Vagina (tissue), 2 donors: Measurements from ENCODE around the gene USP34. TPM values are rescaled to one million over a fixed set of nuclear protein-coding genes. Genes with fewer than 3 reads are reported as not detected.

ENCODE experiments used
- DNase-seq, 2 donors: peaks; one replicate each; pipeline ENCODE4 v3.0.0-alpha.2; 2017; ENCODE audit errors: extremely low spot score in 2 of 2
- H3K27ac ChIP-seq: fragments of 200-600 bp; sonication (generic); one replicate; pipeline ENCODE4 v1.5.1; 2019
- H3K27me3 ChIP-seq: fragments of 200-600 bp; sonication (generic); one replicate; pipeline ENCODE4 v1.5.1; 2019
- H3K36me3 ChIP-seq, 2 donors: fragments of 200-600 bp; sonication (generic); one replicate each; pipeline ENCODE4 v1.5.1; 2017 to 2019
- H3K4me1 ChIP-seq: fragments of 200-600 bp; sonication (generic); one replicate; pipeline ENCODE4 v1.5.1; 2019
- H3K4me3 ChIP-seq, 2 donors: fragments of 200-600 bp; sonication (generic); 1 replicate in 1 of 2; 2 replicates in 1 of 2; pipeline ENCODE4 v1.5.1; 2016 to 2019
- H3K9me3 ChIP-seq: fragments of 200-600 bp; sonication (generic); one replicate; pipeline ENCODE4 v1.5.1; 2019
- POLR2A ChIP-seq, 2 donors: fragments of 450-650 bp; IDR thresholded peaks; one replicate each; pipeline ENCODE4 v1.6.1; 2017; ENCODE audit warnings: antibody characterized with exemption in 2 of 2, mild to moderate bottlenecking in 2 of 2, moderate library complexity in 2 of 2
- POLR2AphosphoS5 ChIP-seq, 2 donors: sonication (generic); formaldehyde crosslinking; IDR thresholded peaks; one replicate each; pipeline ENCODE4 v1.9.0; 2017; ENCODE audit warnings: antibody characterized with exemption in 2 of 2, mild to moderate bottlenecking in 2 of 2, low read depth in 1 of 2; ENCODE audit not compliant: insufficient read depth in 1 of 2
- intact Hi-C: fragments of 100-400 bp; cut with DNase I; formaldehyde crosslinking; loops from one replicate; pipeline ENCODE4 v1.15.1; 2023
- total RNA-seq: library from RNA; depleted of rRNA; stranded (reverse); fragments of >200 nt; gene quantifications from one replicate; pipeline ENCODE4 v1.2.3, GENCODE V29; 2016
- TF ChIP-seq, protein P1 (sequence below), 3 experiments: fragments of 450-650 bp in 2 of 3; fragments of 200-600 bp in 1 of 3; sonication (generic) in 1 of 3; IDR thresholded peaks; one replicate each; pipeline ENCODE4 v1.5.1; 2017 to 2019; ENCODE audit warnings: antibody characterized with exemption in 3 of 3, mild to moderate bottlenecking in 2 of 3, moderate library complexity in 2 of 3

USP34 gene
- total RNA-seq, 1 donor from 2014 or later = 117 TPM

- Histone ChIP-seq H3K4me3 (no peak overlapping the region), H3K36me3 (peaks cover 4 to 43% of the 10 kb centered on the region in 2 donors), H3K4me1 (no peaks in the 10 kb centered on the region), H3K27me3 (no peaks in the 10 kb centered on the region), H3K9me3 (no peaks in the 10 kb centered on the region), H3K27ac (no peak overlapping the region)
- intact Hi-C loops = no loop called here
- DNase-seq = no peak
- TF ChIP-seq, protein P1, sequence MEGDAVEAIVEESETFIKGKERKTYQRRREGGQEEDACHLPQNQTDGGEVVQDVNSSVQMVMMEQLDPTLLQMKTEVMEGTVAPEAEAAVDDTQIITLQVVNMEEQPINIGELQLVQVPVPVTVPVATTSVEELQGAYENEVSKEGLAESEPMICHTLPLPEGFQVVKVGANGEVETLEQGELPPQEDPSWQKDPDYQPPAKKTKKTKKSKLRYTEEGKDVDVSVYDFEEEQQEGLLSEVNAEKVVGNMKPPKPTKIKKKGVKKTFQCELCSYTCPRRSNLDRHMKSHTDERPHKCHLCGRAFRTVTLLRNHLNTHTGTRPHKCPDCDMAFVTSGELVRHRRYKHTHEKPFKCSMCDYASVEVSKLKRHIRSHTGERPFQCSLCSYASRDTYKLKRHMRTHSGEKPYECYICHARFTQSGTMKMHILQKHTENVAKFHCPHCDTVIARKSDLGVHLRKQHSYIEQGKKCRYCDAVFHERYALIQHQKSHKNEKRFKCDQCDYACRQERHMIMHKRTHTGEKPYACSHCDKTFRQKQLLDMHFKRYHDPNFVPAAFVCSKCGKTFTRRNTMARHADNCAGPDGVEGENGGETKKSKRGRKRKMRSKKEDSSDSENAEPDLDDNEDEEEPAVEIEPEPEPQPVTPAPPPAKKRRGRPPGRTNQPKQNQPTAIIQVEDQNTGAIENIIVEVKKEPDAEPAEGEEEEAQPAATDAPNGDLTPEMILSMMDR (IDR thresholded peaks at IDR 0.05) = no peak
- TF ChIP-seq POLR2A (IDR thresholded peaks at IDR 0.05) (no peak), POLR2AphosphoS5 (IDR thresholded peaks at IDR 0.05; ENCODE audit: insufficient read depth in 1 of 2, low read depth in 1 of 2) (no peak)
These were observed 237.3 kb downstream of the USP34 start for GRCh38 chr2:61233581-61233980.

DNA sequence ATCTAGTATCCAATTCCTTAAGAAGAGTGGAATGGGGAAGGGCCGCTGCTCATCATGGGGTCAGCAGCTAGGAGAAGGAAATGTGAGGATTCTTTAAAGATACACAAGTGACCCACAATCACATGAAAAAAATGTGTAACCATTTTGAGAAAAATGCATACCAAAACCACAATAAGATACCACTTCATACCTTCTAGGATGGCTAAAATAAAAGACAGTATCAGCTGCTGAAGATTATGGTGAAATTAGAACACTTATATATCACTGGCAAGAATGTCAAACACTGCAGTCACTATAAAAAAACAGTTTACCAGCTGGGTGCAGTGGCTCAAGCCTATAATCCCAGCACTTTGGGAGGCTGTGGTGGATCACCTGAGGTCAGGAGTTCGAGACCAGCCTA, 241.0 kb downstream of the USP34 start:
- H3K4me3 ChIP-seq = no peak overlapping the region
- H3K36me3 ChIP-seq = peaks cover 4 to 56% of the 10 kb centered on the region in 2 donors
- H3K4me1 ChIP-seq = no peaks in the 10 kb centered on the region
- no peaks in the 10 kb centered on the region for H3K9me3 ChIP-seq
- DNase-seq = no peak
- intact Hi-C loops = no loop called here
- no peak overlapping the region for H3K27ac ChIP-seq
- no peaks in the 10 kb centered on the region for H3K27me3 ChIP-seq
- TF ChIP-seq POLR2AphosphoS5 (IDR thresholded peaks at IDR 0.05; ENCODE audit: insufficient read depth in 1 of 2, low read depth in 1 of 2) (no peak), POLR2A (IDR thresholded peaks at IDR 0.05) (no peak)
- TF ChIP-seq, protein P1 (IDR thresholded peaks at IDR 0.05) = no peak

GRCh38 chr2:61222567-61222966, 248.3 kb downstream of the USP34 start:
- Histone ChIP-seq H3K27ac (no peak overlapping the region), H3K36me3 (peaks cover 0 to 30% of the 10 kb centered on the region in 2 donors), H3K9me3 (no peaks in the 10 kb centered on the region), H3K4me3 (no peak overlapping the region), H3K27me3 (no peaks in the 10 kb centered on the region), H3K4me1 (no peaks in the 10 kb centered on the region)
- TF ChIP-seq, protein P1 (IDR thresholded peaks at IDR 0.05) = no peak
- no peak for TF ChIP-seq POLR2A (IDR thresholded peaks at IDR 0.05)
- no peak for TF ChIP-seq POLR2AphosphoS5 (IDR thresholded peaks at IDR 0.05; ENCODE audit: insufficient read depth in 1 of 2, low read depth in 1 of 2)
- intact Hi-C loops = no loop called here
- no peak for DNase-seq

GRCh38 chr2:61221819-61222218, 249.1 kb downstream of the USP34 start:
- H3K4me3 ChIP-seq = no peak overlapping the region
- H3K36me3 ChIP-seq = peaks cover 0 to 23% of the 10 kb centered on the region in 2 donors
- H3K4me1 ChIP-seq = no peaks in the 10 kb centered on the region
- intact Hi-C loops = no loop called here
- H3K27ac ChIP-seq = no peak overlapping the region
- TF ChIP-seq, protein P1 (IDR thresholded peaks at IDR 0.05) = no peak
- no peak for TF ChIP-seq POLR2A (IDR thresholded peaks at IDR 0.05)
- TF ChIP-seq POLR2AphosphoS5 (IDR thresholded peaks at IDR 0.05; ENCODE audit: insufficient read depth in 1 of 2, low read depth in 1 of 2) = no peak
- H3K27me3 ChIP-seq = no peaks in the 10 kb centered on the region
- DNase-seq = no peak
- no peaks in the 10 kb centered on the region for H3K9me3 ChIP-seq

DNA sequence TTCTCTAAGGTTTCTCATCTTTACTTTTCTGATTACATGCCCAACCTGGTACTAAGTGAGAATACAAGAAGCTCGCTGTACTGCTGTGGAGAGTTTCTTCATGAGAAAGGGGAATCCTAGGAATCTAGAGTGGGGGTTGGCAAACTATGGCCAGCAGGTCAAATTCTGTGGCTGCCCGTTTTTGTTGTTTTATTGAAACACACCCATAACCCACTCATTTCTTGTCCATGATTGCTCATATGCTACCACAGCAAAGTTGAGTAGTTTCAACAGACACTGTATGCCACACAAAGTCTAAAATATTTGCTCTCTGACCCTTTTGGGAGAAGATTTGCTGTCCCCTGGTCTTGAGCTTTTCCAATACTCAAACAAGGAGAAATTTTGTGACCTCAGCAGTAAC, 250.1 kb downstream of the USP34 start:
- Histone ChIP-seq H3K9me3 (no peaks in the 10 kb centered on the region), H3K27me3 (no peaks in the 10 kb centered on the region), H3K4me1 (no peaks in the 10 kb centered on the region), H3K27ac (no peak overlapping the region), H3K36me3 (peaks cover 0 to 25% of the 10 kb centered on the region in 2 donors), H3K4me3 (no peak overlapping the region)
- intact Hi-C loops = no loop called here
- no peak for DNase-seq
- TF ChIP-seq, protein P1 (IDR thresholded peaks at IDR 0.05) = no peak
- TF ChIP-seq POLR2AphosphoS5 (IDR thresholded peaks at IDR 0.05; ENCODE audit: insufficient read depth in 1 of 2, low read depth in 1 of 2) = no peak
